Measurements from ENCODE around the gene SORCS3. TPM values are rescaled to one million over a fixed set of nuclear protein-coding genes. Genes with fewer than 3 reads are reported as not detected.

The SORCS3 gene
- polyA plus RNA-seq, 3 donors, result not detected

- intact Hi-C loops (cut with micrococcal nuclease), result no loop called here
- TF ChIP-seq CTCF (IDR thresholded peaks at IDR 0.05), result no peak
Observed at GRCh38 chr10:104941662-104942061, 300.6 kb downstream of the SORCS3 start.

GRCh38 chr10:104947314-104947713 is 306.2 kb downstream of the SORCS3 start:
- no peaks in the 10 kb centered on the region for H3K79me2 ChIP-seq (ENCODE audit: insufficient read depth, low read length)
- Mint-ChIP-seq H3K4me3 (no peak overlapping the region), H3K27ac (no peak overlapping the region), H3K4me1 (no peaks in the 10 kb centered on the region), H3K36me3 (no peaks in the 10 kb centered on the region), H3K27me3 (ENCODE audit: low read depth in 3 of 3) (peaks cover 2 to 3% (median 2%) of the 10 kb centered on the region in 3 donors), H3K9me3 (no peaks in the 10 kb centered on the region)
- no peak overlapping the region for H2AFZ ChIP-seq (ENCODE audit: insufficient read depth, low read depth, low read length, poor library complexity, severe bottlenecking)
- no peak for TF ChIP-seq CTCF (IDR thresholded peaks at IDR 0.05)
- H3K27ac ChIP-seq (ENCODE audit: low read depth in 1 of 2, low read length in 2 of 2), result no peak overlapping the region
- H3K4me1 ChIP-seq (ENCODE audit: control insufficient read depth in 1 of 2, insufficient read depth in 2 of 2, low read length in 2 of 2), result no peaks in the 10 kb centered on the region
- no peaks in the 10 kb centered on the region for H3K36me3 ChIP-seq (replicated peaks in 1 of 2; ENCODE audit: control insufficient read depth in 1 of 2, insufficient read depth in 2 of 2, low read length in 2 of 2)
- intact Hi-C loops (cut with micrococcal nuclease), result no loop called here
- no peak overlapping the region for H3K4me2 ChIP-seq (replicated peaks; ENCODE audit: extremely low read depth, low read length, poor library complexity, severe bottlenecking)
- no peaks in the 10 kb centered on the region for H3K9me3 ChIP-seq (replicated peaks in 1 of 2; ENCODE audit: control insufficient read depth in 1 of 2, insufficient read depth in 1 of 2, low read length in 2 of 2)
- no peak overlapping the region for H3K9ac ChIP-seq (ENCODE audit: insufficient read depth, low read length, poor library complexity, severe bottlenecking)
- H4K20me1 ChIP-seq (ENCODE audit: insufficient read depth, low read length), result no peaks in the 10 kb centered on the region
- H3K4me3 ChIP-seq (replicated peaks in 1 of 3; ENCODE audit: low read depth in 2 of 3, low read length in 3 of 3), result no peak overlapping the region
- WGBS (ENCODE audit: insufficient coverage), result 96% methylated on average over 8 of the region's 9 CpGs
- H3K27me3 ChIP-seq (ENCODE audit: control insufficient read depth in 2 of 2, insufficient read depth in 2 of 2, low read length in 2 of 2), result no peaks in the 10 kb centered on the region
- DNase-seq, result no peak

More at GRCh38 chr10:104941662-104942061, 300.6 kb downstream of the SORCS3 start:
- Histone ChIP-seq H3K9me3 (replicated peaks in 1 of 2; ENCODE audit: control insufficient read depth in 1 of 2, insufficient read depth in 1 of 2, low read length in 2 of 2) (no peaks in the 10 kb centered on the region), H3K4me2 (replicated peaks; ENCODE audit: extremely low read depth, low read length, poor library complexity, severe bottlenecking) (no peak overlapping the region), H2AFZ (ENCODE audit: insufficient read depth, low read depth, low read length, poor library complexity, severe bottlenecking) (no peak overlapping the region), H3K4me3 (replicated peaks in 1 of 3; ENCODE audit: low read depth in 2 of 3, low read length in 3 of 3) (no peak overlapping the region), H3K9ac (ENCODE audit: insufficient read depth, low read length, poor library complexity, severe bottlenecking) (no peak overlapping the region), H3K36me3 (replicated peaks in 1 of 2; ENCODE audit: control insufficient read depth in 1 of 2, insufficient read depth in 2 of 2, low read length in 2 of 2) (no peaks in the 10 kb centered on the region), H4K20me1 (ENCODE audit: insufficient read depth, low read length) (no peaks in the 10 kb centered on the region), H3K27me3 (ENCODE audit: control insufficient read depth in 2 of 2, insufficient read depth in 2 of 2, low read length in 2 of 2) (no peaks in the 10 kb centered on the region), H3K27ac (ENCODE audit: low read depth in 1 of 2, low read length in 2 of 2) (no peak overlapping the region), H3K79me2 (ENCODE audit: insufficient read depth, low read length) (no peaks in the 10 kb centered on the region), H3K4me1 (ENCODE audit: control insufficient read depth in 1 of 2, insufficient read depth in 2 of 2, low read length in 2 of 2) (no peaks in the 10 kb centered on the region)
- Mint-ChIP-seq H3K9me3 (peaks cover 0 to 3% (median 0%) of the 10 kb centered on the region in 7 donors), H3K27ac (no peak overlapping the region), H3K4me3 (no peak overlapping the region), H3K4me1 (no peaks in the 10 kb centered on the region), H3K27me3 (ENCODE audit: low read depth in 3 of 3) (no peaks in the 10 kb centered on the region), H3K36me3 (no peaks in the 10 kb centered on the region)
- DNase-seq, result no peak
